OCI-LY1 (cell line): ENCODE data around the gene RPS19BP1.

Experiments used
- H2AFZ ChIP-seq: fragments of 200-600 bp; sonication (generic), shearing (Covaris generic); 2 replicates; pipeline ENCODE4 v1.6.0; 2014; ENCODE audit warnings: antibody characterized with exemption, mild to moderate bottlenecking, low read length
- H3F3A ChIP-seq: fragments of 200-600 bp; sonication (generic), shearing (Covaris generic); 2 replicates; pipeline ENCODE4 v1.6.0; 2014; ENCODE audit warnings: mild to moderate bottlenecking, antibody characterized with exemption, low read length, moderate library complexity; ENCODE audit not compliant: insufficient read depth
- H3K27ac ChIP-seq: fragments of 200-600 bp; sonication (generic); 2 replicates; pipeline ENCODE4 v1.5.1; 2014; ENCODE audit warnings: low read length, mixed run types, mild to moderate bottlenecking, low read depth; ENCODE audit not compliant: poor library complexity, severe bottlenecking
- H3K27me3 ChIP-seq: fragments of 200-600 bp; sonication (generic); 2 replicates; pipeline ENCODE4 v1.6.0; 2014; ENCODE audit warnings: antibody characterized with exemption, mild to moderate bottlenecking, low read length, moderate library complexity; ENCODE audit not compliant: insufficient read depth
- H3K36me3 ChIP-seq: fragments of 200-600 bp; sonication (generic); 2 replicates; pipeline ENCODE4 v1.6.1; 2014; ENCODE audit warnings: mild to moderate bottlenecking, antibody characterized with exemption, low read length, moderate library complexity, mixed read lengths; ENCODE audit not compliant: insufficient read depth
- H3K4me1 ChIP-seq: fragments of 200-600 bp; sonication (generic); 2 replicates; pipeline ENCODE4 v1.5.1; 2014; ENCODE audit warnings: mild to moderate bottlenecking, low read length, moderate library complexity; ENCODE audit not compliant: insufficient read depth, severe bottlenecking
- H3K4me2 ChIP-seq: fragments of 200-600 bp; sonication (generic), shearing (Covaris generic); 2 replicates; pipeline ENCODE4 v1.6.1; 2014; ENCODE audit warnings: low read length
- H3K4me3 ChIP-seq: fragments of 200-600 bp; sonication (generic); 2 replicates; pipeline ENCODE4 v1.5.1; 2014; ENCODE audit warnings: low read length, low read depth, mild to moderate bottlenecking, mixed read lengths; ENCODE audit not compliant: poor library complexity, severe bottlenecking
- H3K79me2 ChIP-seq: fragments of 200-600 bp; shearing (Covaris generic); 2 replicates; pipeline ENCODE4 v1.6.1; 2016; ENCODE audit warnings: mixed run types, low read length, mixed read lengths; ENCODE audit not compliant: insufficient read depth
- H3K9ac ChIP-seq: fragments of 200-600 bp; sonication (generic), shearing (Covaris generic); 2 replicates; pipeline ENCODE4 v1.6.1; 2014; ENCODE audit warnings: mild to moderate bottlenecking, low read length, mixed read lengths
- H3K9me2 ChIP-seq: fragments of 200-600 bp; sonication (generic), shearing (Covaris generic); 2 replicates; pipeline ENCODE4 v1.6.1; 2014; ENCODE audit warnings: low read depth, mild to moderate bottlenecking, low read length, mixed read lengths
- H3K9me3 ChIP-seq: fragments of 200-600 bp; shearing (Covaris generic); 2 replicates; pipeline ENCODE4 v1.6.1; 2014; ENCODE audit warnings: low read length, mixed read lengths
- H4K20me1 ChIP-seq: fragments of 200-600 bp; sonication (generic), shearing (Covaris generic); 2 replicates; pipeline ENCODE4 v1.6.0; 2016; ENCODE audit warnings: mild to moderate bottlenecking, low read length; ENCODE audit not compliant: insufficient read depth
- EZH2 ChIP-seq: fragments of 200-600 bp; sonication (generic), shearing (Covaris generic); IDR thresholded peaks from 2 replicates; pipeline ENCODE4 v1.8.0; 2017; ENCODE audit warnings: borderline replicate concordance, mixed run types, mild to moderate bottlenecking, antibody characterized with exemption, low read length, moderate library complexity, mixed read lengths
- TF ChIP-seq, protein P1 (sequence below): fragments of 200-600 bp; sonication (generic), shearing (Covaris generic); IDR thresholded peaks from 2 replicates; pipeline ENCODE4 v1.5.1; 2017; ENCODE audit warnings: mild to moderate bottlenecking, antibody characterized with exemption, low read length, moderate library complexity, mixed read lengths

Gene RPS19BP1

DNA sequence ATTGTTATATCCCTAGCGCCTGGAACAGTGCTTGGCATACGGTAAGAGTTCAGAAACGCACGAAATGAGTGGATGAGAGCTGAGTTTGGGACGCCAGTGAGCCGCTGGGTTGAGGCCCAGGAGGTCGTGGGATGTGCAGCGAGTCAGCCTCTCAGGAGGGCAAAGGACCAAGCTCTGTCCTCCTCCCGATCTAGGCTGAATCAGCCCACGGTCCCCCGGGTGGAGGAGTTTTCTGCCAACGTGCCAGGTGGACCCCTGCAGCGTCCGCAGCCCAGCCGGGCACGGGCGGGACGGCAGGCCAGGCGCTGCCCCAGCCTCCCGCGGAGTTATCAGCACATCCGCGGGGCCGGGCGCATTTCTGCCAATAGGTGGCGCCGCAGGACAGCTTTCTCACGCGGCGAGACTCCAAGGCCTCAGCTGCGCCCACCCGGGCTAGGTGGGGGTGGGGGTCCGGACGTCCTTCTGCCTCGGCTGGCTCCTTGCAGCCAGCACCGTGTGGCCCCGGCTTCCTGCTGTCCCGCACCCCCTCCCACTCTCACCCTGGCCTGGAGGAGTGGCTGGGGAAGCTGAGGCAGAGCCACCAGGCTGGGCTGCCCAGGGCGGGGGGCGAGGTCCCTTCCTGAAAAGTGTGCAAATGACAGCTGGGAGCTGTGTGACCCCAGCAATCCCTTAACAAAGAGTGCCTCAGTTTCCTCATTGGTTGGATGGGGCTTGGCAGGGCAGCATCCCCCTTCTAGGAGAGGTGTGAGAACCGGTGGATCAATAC lies 2.2 kb upstream of the RPS19BP1 start:
- Histone ChIP-seq H3K27ac (no peak overlapping the region), H3K4me3 (no peak overlapping the region), H3K79me2 (peaks cover 14% of the 10 kb centered on the region), H3K36me3 (peaks cover 22% of the 10 kb centered on the region), H3K27me3 (no peaks in the 10 kb centered on the region), H2AFZ (peak overlapping the region; percentile 80), H4K20me1 (no peaks in the 10 kb centered on the region), H3K9me3 (no peaks in the 10 kb centered on the region), H3K9me2 (no peaks in the 10 kb centered on the region), H3K4me1 (peaks cover 45% of the 10 kb centered on the region), H3K4me2 (peak overlapping the region; percentile 33), H3K9ac (no peak overlapping the region; the same call in 1 of the 2 replicates), H3F3A (no peaks in the 10 kb centered on the region)
- TF ChIP-seq EZH2, result no peak
- TF ChIP-seq, protein P1, sequence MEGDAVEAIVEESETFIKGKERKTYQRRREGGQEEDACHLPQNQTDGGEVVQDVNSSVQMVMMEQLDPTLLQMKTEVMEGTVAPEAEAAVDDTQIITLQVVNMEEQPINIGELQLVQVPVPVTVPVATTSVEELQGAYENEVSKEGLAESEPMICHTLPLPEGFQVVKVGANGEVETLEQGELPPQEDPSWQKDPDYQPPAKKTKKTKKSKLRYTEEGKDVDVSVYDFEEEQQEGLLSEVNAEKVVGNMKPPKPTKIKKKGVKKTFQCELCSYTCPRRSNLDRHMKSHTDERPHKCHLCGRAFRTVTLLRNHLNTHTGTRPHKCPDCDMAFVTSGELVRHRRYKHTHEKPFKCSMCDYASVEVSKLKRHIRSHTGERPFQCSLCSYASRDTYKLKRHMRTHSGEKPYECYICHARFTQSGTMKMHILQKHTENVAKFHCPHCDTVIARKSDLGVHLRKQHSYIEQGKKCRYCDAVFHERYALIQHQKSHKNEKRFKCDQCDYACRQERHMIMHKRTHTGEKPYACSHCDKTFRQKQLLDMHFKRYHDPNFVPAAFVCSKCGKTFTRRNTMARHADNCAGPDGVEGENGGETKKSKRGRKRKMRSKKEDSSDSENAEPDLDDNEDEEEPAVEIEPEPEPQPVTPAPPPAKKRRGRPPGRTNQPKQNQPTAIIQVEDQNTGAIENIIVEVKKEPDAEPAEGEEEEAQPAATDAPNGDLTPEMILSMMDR, result peak; percentile 88

DNA sequence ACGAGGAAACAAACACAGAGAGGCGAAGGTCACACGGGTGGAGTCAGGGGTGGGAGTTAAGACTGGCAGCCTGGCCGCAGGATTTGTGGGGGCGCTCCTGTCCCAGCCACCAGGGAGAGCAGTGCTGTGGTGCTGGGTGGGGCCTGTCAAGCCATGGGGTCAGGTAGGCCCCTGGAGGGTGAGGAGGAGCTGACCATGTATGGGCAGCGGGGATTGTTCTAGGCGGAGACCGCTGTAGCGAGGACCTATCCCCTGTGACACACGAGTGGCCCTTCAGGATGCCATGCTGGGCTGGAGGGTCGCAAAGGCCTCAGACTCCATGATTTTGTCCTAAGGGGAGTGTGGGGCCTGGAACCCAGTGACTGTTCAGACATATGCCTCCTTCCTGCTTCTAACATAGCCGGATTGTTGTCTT lies 1.6 kb upstream of the RPS19BP1 start:
- Histone ChIP-seq H3K27ac (peak overlapping the region; percentile 74), H3K4me1 (peaks cover 51% of the 10 kb centered on the region), H3K9ac (no peak overlapping the region; the same call in 1 of the 2 replicates)

DNA sequence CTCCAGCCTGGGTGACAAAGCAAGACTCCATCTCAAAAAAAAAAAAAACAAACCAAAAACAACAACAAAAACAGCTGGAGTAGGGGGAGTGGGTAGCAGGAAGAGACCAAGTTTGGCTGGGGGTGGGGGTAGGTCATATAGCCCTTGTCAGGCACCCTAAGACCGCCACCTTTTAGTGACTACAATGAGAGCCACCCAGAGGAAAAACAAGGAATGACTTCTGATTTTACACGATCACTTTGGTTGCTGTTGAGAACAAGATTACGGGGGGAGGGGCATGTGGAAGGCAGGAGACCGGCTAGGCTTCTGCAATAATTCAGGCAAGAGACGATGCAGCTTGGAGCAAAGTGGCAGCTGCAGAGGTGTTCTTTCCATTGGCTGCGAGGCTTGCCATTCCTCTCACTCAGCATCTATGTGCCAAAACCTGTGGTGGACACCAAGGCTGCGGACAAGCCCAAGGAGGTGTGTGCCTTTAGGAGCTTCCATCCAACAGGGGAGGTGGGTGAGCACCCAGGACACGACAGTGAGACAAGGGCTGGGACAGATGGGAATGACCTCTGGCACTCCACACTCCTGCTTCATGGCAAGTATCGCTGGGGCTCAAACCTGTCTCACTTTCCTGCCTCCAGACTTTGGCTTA lies 1.7 kb downstream of the RPS19BP1 start:
- Histone ChIP-seq H4K20me1 (no peaks in the 10 kb centered on the region), H3K9me2 (no peaks in the 10 kb centered on the region), H3K27me3 (no peaks in the 10 kb centered on the region), H3K9ac (peak overlapping the region; percentile 99), H2AFZ (no peak overlapping the region), H3K4me3 (peak overlapping the region; percentile 99), H3K9me3 (no peaks in the 10 kb centered on the region), H3K4me2 (peak overlapping the region; percentile 77), H3F3A (peaks cover 10% of the 10 kb centered on the region), H3K4me1 (peaks cover 78% of the 10 kb centered on the region), H3K36me3 (peaks cover 35% of the 10 kb centered on the region), H3K27ac (peak overlapping the region; percentile 98), H3K79me2 (peaks cover 14% of the 10 kb centered on the region)
- TF ChIP-seq, protein P1, result peak; percentile 31; the same call in 1 of the 2 replicates
- TF ChIP-seq EZH2, result no peak

More for the DNA sequence above, 1.6 kb upstream of the RPS19BP1 start:
- Histone ChIP-seq H4K20me1 (no peaks in the 10 kb centered on the region), H3K27me3 (no peaks in the 10 kb centered on the region), H3F3A (no peaks in the 10 kb centered on the region), H3K9me3 (no peaks in the 10 kb centered on the region), H3K9me2 (no peaks in the 10 kb centered on the region), H3K36me3 (peaks cover 27% of the 10 kb centered on the region), H2AFZ (peak overlapping the region; percentile 80), H3K79me2 (peaks cover 14% of the 10 kb centered on the region), H3K4me2 (peak overlapping the region; percentile 33; the same call in 1 of the 2 replicates), H3K4me3 (no peak overlapping the region)
- TF ChIP-seq, protein P1, result peak; percentile 31; the same call in 1 of the 2 replicates
- no peak for TF ChIP-seq EZH2
